Activated CD4-positive, alpha-beta T cell treated with anti-CD3 and anti-CD28 coated beads for 1 hour (primary cell): Measurements from ENCODE around the gene STXBP4.
"Not testable (repeated sequence)": the region's sequence is repeated elsewhere in the genome, so short reads cannot be mapped to it uniquely, and the experiment has no call there.

ENCODE experiments used
- DNase-seq: peaks from one replicate; pipeline ENCODE4 v3.0.0-alpha.2; 2020

Gene STXBP4

GRCh38 chr17:55062921-55063320 is 94.4 kb downstream of the STXBP4 start:
- DNase-seq, result no peak

- no peak for DNase-seq
Measured at GRCh38 chr17:55063885-55064874, 95.6 kb downstream of the STXBP4 start.

- DNase-seq, result no peak
Measured at GRCh38 chr17:55067697-55068439, 99.3 kb downstream of the STXBP4 start.

- no peak for DNase-seq
Measured at GRCh38 chr17:55068862-55069811, 100.6 kb downstream of the STXBP4 start.

GRCh38 chr17:55069983-55070529 is 101.5 kb downstream of the STXBP4 start:
- no peak for DNase-seq

- no peak for DNase-seq
Measured at GRCh38 chr17:55072898-55073297, 104.3 kb downstream of the STXBP4 start.

GRCh38 chr17:55073467-55073866 is 104.9 kb downstream of the STXBP4 start:
- DNase-seq, result not testable (repeated sequence)

- DNase-seq, result no peak
Measured at GRCh38 chr17:55081559-55081958, 113.0 kb downstream of the STXBP4 start.

- no peak for DNase-seq
Measured at GRCh38 chr17:55086635-55087058, 118.1 kb downstream of the STXBP4 start.

GRCh38 chr17:55089256-55089655 is 120.7 kb downstream of the STXBP4 start:
- DNase-seq, result no peak

GRCh38 chr17:55090079-55090492 is 121.5 kb downstream of the STXBP4 start:
- no peak for DNase-seq

GRCh38 chr17:55093353-55093752 is 124.8 kb downstream of the STXBP4 start:
- no peak for DNase-seq

GRCh38 chr17:55098765-55099164 is 130.2 kb downstream of the STXBP4 start:
- no peak for DNase-seq

GRCh38 chr17:55110521-55110920 is 142.0 kb downstream of the STXBP4 start:
- no peak for DNase-seq

GRCh38 chr17:55114283-55114682 is 145.7 kb downstream of the STXBP4 start:
- no peak for DNase-seq

- no peak for DNase-seq
Measured at GRCh38 chr17:55116440-55116914, 147.9 kb downstream of the STXBP4 start.

- no peak for DNase-seq
Measured at GRCh38 chr17:55117164-55117563, 148.6 kb downstream of the STXBP4 start.

GRCh38 chr17:55120651-55121050 is 152.1 kb downstream of the STXBP4 start:
- no peak for DNase-seq

GRCh38 chr17:55121268-55121667 is 152.7 kb downstream of the STXBP4 start:
- DNase-seq, result no peak

- DNase-seq, result no peak
Measured at GRCh38 chr17:55122114-55122513, 153.5 kb downstream of the STXBP4 start.

- no peak for DNase-seq
Measured at GRCh38 chr17:55124730-55125360, 156.3 kb downstream of the STXBP4 start.

- no peak for DNase-seq
Measured at GRCh38 chr17:55133583-55133982, 165.0 kb downstream of the STXBP4 start.
